Measurements from ENCODE around the gene IRF8.

The IRF8 gene

GRCh38 chr16:85915125-85915845 is 16.3 kb downstream of the IRF8 start:
- no peak for DNase-seq

GRCh38 chr16:85916141-85916890 is 17.4 kb downstream of the IRF8 start:
- DNase-seq: no peak

- no peak for DNase-seq
Observed at GRCh38 chr16:85917012-85917411, 18.1 kb downstream of the IRF8 start.

GRCh38 chr16:85917959-85918358 is 19.0 kb downstream of the IRF8 start:
- DNase-seq: no peak

- no peak for DNase-seq
Observed at GRCh38 chr16:85918436-85918835, 19.5 kb downstream of the IRF8 start.

- DNase-seq: no peak
Observed at GRCh38 chr16:85919271-85920267, 20.6 kb downstream of the IRF8 start.

GRCh38 chr16:85921026-85921425 is 22.1 kb downstream of the IRF8 start:
- DNase-seq: no peak

- DNase-seq: no peak
Observed at GRCh38 chr16:85923153-85924021, 24.4 kb downstream of the IRF8 start.

- peak in 1 of 2 experiments; percentile 42 for DNase-seq
Observed at GRCh38 chr16:85924675-85925074, 25.7 kb downstream of the IRF8 start.

- DNase-seq: no peak
Observed at GRCh38 chr16:85926370-85926769, 27.4 kb downstream of the IRF8 start.

- no peak for DNase-seq
Observed at GRCh38 chr16:85927371-85927770, 28.4 kb downstream of the IRF8 start.

- no peak for DNase-seq
Observed at GRCh38 chr16:85927959-85928358, 29.0 kb downstream of the IRF8 start.

GRCh38 chr16:85928401-85928820 is 29.4 kb downstream of the IRF8 start:
- no peak for DNase-seq

GRCh38 chr16:85929259-85929721 is 30.3 kb downstream of the IRF8 start:
- DNase-seq: no peak

GRCh38 chr16:85930301-85930700 is 31.3 kb downstream of the IRF8 start:
- no peak for DNase-seq

GRCh38 chr16:85931596-85932402 is 32.8 kb downstream of the IRF8 start:
- no peak for DNase-seq

GRCh38 chr16:85934210-85934609 is 35.2 kb downstream of the IRF8 start:
- DNase-seq: no peak

- no peak for DNase-seq
Observed at GRCh38 chr16:85935391-85935973, 36.5 kb downstream of the IRF8 start.

- peak; percentile 84 to 86 for DNase-seq
Observed at GRCh38 chr16:85935974-85936760, 37.2 kb downstream of the IRF8 start.

- DNase-seq: peak; percentile 69 to 73
Observed at GRCh38 chr16:85936816-85937215, 37.9 kb downstream of the IRF8 start.

All from activated T-cell treated with anti-CD3 and anti-CD28 coated beads, Interleukin-2, amount 50 U/mL, for 48 hours (primary cell).